ENCODE measurements around the gene TTPAL. TPM values are rescaled to one million over a fixed set of nuclear protein-coding genes. Genes with fewer than 3 reads are reported as not detected.

Gene TTPAL
- total RNA-seq, 2 donors from 2014 or later = 18.3 to 19.4 TPM

- Histone ChIP-seq H3K36me3 (ENCODE audit: control insufficient read depth, insufficient read depth, low read length) (peaks cover 45% of the 10 kb centered on the region), H3K4me3 (ENCODE audit: low read length) (no peak overlapping the region), H3K4me1 (ENCODE audit: control insufficient read depth, insufficient read depth, low read length) (peaks cover 5% of the 10 kb centered on the region), H3K9me3 (ENCODE audit: control insufficient read depth, low read length) (no peaks in the 10 kb centered on the region), H3K9ac (ENCODE audit: extremely low read depth, low read length, poor library complexity, severe bottlenecking) (no peak overlapping the region), H3K27me3 (ENCODE audit: control insufficient read depth, insufficient read depth, low read length, poor library complexity, severe bottlenecking) (no peaks in the 10 kb centered on the region), H3K27ac (ENCODE audit: low read depth, low read length) (no peak overlapping the region)
- H3K27me3 Mint-ChIP-seq (ENCODE audit: insufficient read depth) = no peaks in the 10 kb centered on the region
- H3K4me1 Mint-ChIP-seq = peaks cover 13% of the 10 kb centered on the region
- H3K36me3 Mint-ChIP-seq (ENCODE audit: low read depth) = peaks cover 38% of the 10 kb centered on the region
- no peak overlapping the region for H3K4me3 Mint-ChIP-seq
- TF ChIP-seq CTCF (conservative IDR thresholded peaks at IDR 0.05) = no peak
- H3K9me3 Mint-ChIP-seq = no peaks in the 10 kb centered on the region
- DNase-seq = no peak
- no peak overlapping the region for H3K27ac Mint-ChIP-seq
- 94 to 96% methylated on average over 15 to 18 of the region's 18 CpGs for WGBS, 2 experiments (ENCODE audit: insufficient coverage in 1 of 2, insufficient read length in 1 of 2)
These were observed 4.4 kb downstream of the TTPAL start for GRCh38 chr20:44480097-44480496.

DNA sequence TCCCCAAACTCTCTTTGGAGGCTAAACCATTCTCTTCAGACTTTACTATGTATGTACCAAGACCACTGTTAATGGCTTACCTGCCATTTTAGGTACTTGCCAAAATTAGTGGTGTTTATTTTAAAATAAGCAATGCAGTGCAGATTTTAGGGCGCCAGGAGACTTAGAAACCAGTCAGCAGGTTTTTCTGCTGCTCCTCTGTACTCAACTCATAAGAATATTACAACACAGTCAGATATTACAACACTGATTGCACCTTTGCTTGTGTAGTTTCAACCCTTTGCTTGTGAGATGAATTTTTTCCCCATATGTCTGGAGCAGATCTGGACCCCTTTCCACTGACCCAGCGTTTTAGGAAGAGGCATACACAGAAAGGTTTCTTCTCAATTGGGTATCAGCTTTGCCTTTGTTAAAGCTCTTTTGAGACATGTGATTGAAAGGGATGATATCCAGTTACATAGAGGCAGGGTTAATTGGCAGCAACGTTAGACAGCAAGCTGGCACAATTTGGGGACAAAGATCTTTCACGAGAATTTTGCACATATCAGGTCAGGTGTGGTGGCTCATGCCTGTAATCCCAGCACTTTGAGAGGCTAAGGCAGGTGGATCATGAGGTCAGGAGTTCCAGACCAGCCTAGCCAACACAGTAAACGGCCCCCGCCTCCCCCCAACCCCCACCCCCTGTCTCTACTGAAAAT, 6.2 kb downstream of the TTPAL start:
- Mint-ChIP-seq H3K27ac (peak overlapping the region; percentile 61), H3K27me3 (ENCODE audit: insufficient read depth) (no peaks in the 10 kb centered on the region), H3K36me3 (ENCODE audit: low read depth) (peaks cover 50% of the 10 kb centered on the region), H3K4me3 (no peak overlapping the region), H3K4me1 (peaks cover 2% of the 10 kb centered on the region), H3K9me3 (no peaks in the 10 kb centered on the region)
- DNase-seq = no peak
- H3K4me1 ChIP-seq (ENCODE audit: control insufficient read depth, insufficient read depth, low read length) = no peaks in the 10 kb centered on the region
- no peak overlapping the region for H3K4me3 ChIP-seq (ENCODE audit: low read length)
- H3K9me3 ChIP-seq (ENCODE audit: control insufficient read depth, low read length) = no peaks in the 10 kb centered on the region
- no peak overlapping the region for H3K9ac ChIP-seq (ENCODE audit: extremely low read depth, low read length, poor library complexity, severe bottlenecking)
- H3K27ac ChIP-seq (ENCODE audit: low read depth, low read length) = no peak overlapping the region
- TF ChIP-seq CTCF (conservative IDR thresholded peaks at IDR 0.05) = no peak
- peaks cover 61% of the 10 kb centered on the region for H3K36me3 ChIP-seq (ENCODE audit: control insufficient read depth, insufficient read depth, low read length)
- 93% methylated on average over 3 to 4 of the region's 6 CpGs for WGBS, 2 experiments (ENCODE audit: insufficient coverage in 1 of 2, insufficient read length in 1 of 2)
- H3K27me3 ChIP-seq (ENCODE audit: control insufficient read depth, insufficient read depth, low read length, poor library complexity, severe bottlenecking) = no peaks in the 10 kb centered on the region

GRCh38 chr20:44483112-44483511, 7.4 kb downstream of the TTPAL start:
- Histone ChIP-seq H3K9me3 (ENCODE audit: control insufficient read depth, low read length) (no peaks in the 10 kb centered on the region), H3K27ac (ENCODE audit: low read depth, low read length) (no peak overlapping the region), H3K4me1 (ENCODE audit: control insufficient read depth, insufficient read depth, low read length) (no peaks in the 10 kb centered on the region), H3K9ac (ENCODE audit: extremely low read depth, low read length, poor library complexity, severe bottlenecking) (no peak overlapping the region), H3K27me3 (ENCODE audit: control insufficient read depth, insufficient read depth, low read length, poor library complexity, severe bottlenecking) (no peaks in the 10 kb centered on the region), H3K36me3 (ENCODE audit: control insufficient read depth, insufficient read depth, low read length) (peaks cover 68% of the 10 kb centered on the region), H3K4me3 (ENCODE audit: low read length) (no peak overlapping the region)
- H3K9me3 Mint-ChIP-seq = no peaks in the 10 kb centered on the region
- 86 to 94% methylated on average over 3 to 5 of the region's 5 CpGs for WGBS, 2 experiments (ENCODE audit: insufficient coverage in 1 of 2, insufficient read length in 1 of 2)
- H3K27ac Mint-ChIP-seq = no peak overlapping the region
- no peak for TF ChIP-seq CTCF (conservative IDR thresholded peaks at IDR 0.05)
- no peak overlapping the region for H3K4me3 Mint-ChIP-seq
- H3K27me3 Mint-ChIP-seq (ENCODE audit: insufficient read depth) = no peaks in the 10 kb centered on the region
- no peak for DNase-seq
- H3K36me3 Mint-ChIP-seq (ENCODE audit: low read depth) = peaks cover 50% of the 10 kb centered on the region
- H3K4me1 Mint-ChIP-seq = no peaks in the 10 kb centered on the region
